MM.1S (cell line): ENCODE data around the gene LTB.

Source experiments
- DNase-seq: peaks from one replicate; pipeline ENCODE4 v3.0.0-alpha.2; 2015
- H2AFZ ChIP-seq: fragments of 300-600 bp; sonication (generic); 2 replicates; pipeline ENCODE4 v1.6.0; 2016; ENCODE audit warnings: antibody characterized with exemption, low read length
- H3F3A ChIP-seq: fragments of 300-600 bp; sonication (generic); 2 replicates; pipeline ENCODE4 v1.6.1; 2016; ENCODE audit warnings: mild to moderate bottlenecking, antibody characterized with exemption, low read length, moderate library complexity, mixed read lengths; ENCODE audit not compliant: insufficient read depth
- H3K27ac ChIP-seq: fragments of 300-600 bp; sonication (generic); 2 replicates; pipeline ENCODE4 v1.5.1; 2016; ENCODE audit warnings: mild to moderate bottlenecking, low read length
- H3K27me3 ChIP-seq: fragments of 300-600 bp; sonication (generic); replicated peaks from 2 replicates; pipeline ENCODE4 v1.6.0; 2016; ENCODE audit warnings: low read length; ENCODE audit not compliant: insufficient read depth
- H3K36me3 ChIP-seq: fragments of 300-600 bp; sonication (generic); replicated peaks from 2 replicates; pipeline ENCODE4 v1.6.1; 2016; ENCODE audit warnings: mild to moderate bottlenecking, low read length, mixed read lengths; ENCODE audit not compliant: insufficient read depth
- H3K4me1 ChIP-seq: fragments of 300-600 bp; sonication (generic); 2 replicates; pipeline ENCODE4 v1.6.1; 2016; ENCODE audit warnings: low read length, mixed read lengths
- H3K4me2 ChIP-seq: fragments of 300-600 bp; sonication (generic); 2 replicates; pipeline ENCODE4 v1.6.0; 2016; ENCODE audit warnings: low read depth, low read length
- H3K4me3 ChIP-seq: fragments of 300-600 bp; sonication (generic); 2 replicates; pipeline ENCODE4 v1.5.1; 2016; ENCODE audit warnings: low read length, mixed read lengths
- H3K79me2 ChIP-seq: fragments of 300-600 bp; sonication (generic); 2 replicates; pipeline ENCODE4 v1.6.1; 2016; ENCODE audit warnings: mixed run types, low read length, mixed read lengths
- H3K9ac ChIP-seq: fragments of 300-600 bp; sonication (generic); 2 replicates; pipeline ENCODE4 v1.6.1; 2016; ENCODE audit warnings: low read length, mixed read lengths
- H3K9me2 ChIP-seq: fragments of 300-600 bp; sonication (generic); replicated peaks from 2 replicates; pipeline ENCODE4 v1.6.1; 2016; ENCODE audit warnings: mild to moderate bottlenecking, low read length, mixed read lengths; ENCODE audit not compliant: insufficient read depth
- H3K9me3 ChIP-seq: fragments of 300-600 bp; sonication (generic); replicated peaks from 2 replicates; pipeline ENCODE4 v1.6.1; 2016; ENCODE audit warnings: mild to moderate bottlenecking, low read length, mixed read lengths; ENCODE audit not compliant: insufficient read depth
- H4K20me1 ChIP-seq: fragments of 300-600 bp; sonication (generic); 2 replicates; pipeline ENCODE4 v1.6.1; 2016; ENCODE audit warnings: mild to moderate bottlenecking, low read length, moderate library complexity, mixed read lengths; ENCODE audit not compliant: insufficient read depth
- EZH2 ChIP-seq: fragments of 300-600 bp; sonication (generic); optimal IDR thresholded peaks from 2 replicates; pipeline ENCODE3; 2017; ENCODE audit warnings: low read depth, mild to moderate bottlenecking, antibody characterized with exemption, low read length, mixed read lengths
- EZH2phosphoT487 ChIP-seq: fragments of 300-600 bp; sonication (generic); IDR thresholded peaks from 2 replicates; pipeline ENCODE4 v1.6.1; 2018; ENCODE audit warnings: antibody characterized with exemption, low read length
- TF ChIP-seq, protein P1 (sequence below): fragments of 300-600 bp; sonication (generic); IDR thresholded peaks from 2 replicates; pipeline ENCODE4 v1.5.1; 2016; ENCODE audit warnings: antibody characterized with exemption, low read length, mixed read lengths

Gene LTB

DNA sequence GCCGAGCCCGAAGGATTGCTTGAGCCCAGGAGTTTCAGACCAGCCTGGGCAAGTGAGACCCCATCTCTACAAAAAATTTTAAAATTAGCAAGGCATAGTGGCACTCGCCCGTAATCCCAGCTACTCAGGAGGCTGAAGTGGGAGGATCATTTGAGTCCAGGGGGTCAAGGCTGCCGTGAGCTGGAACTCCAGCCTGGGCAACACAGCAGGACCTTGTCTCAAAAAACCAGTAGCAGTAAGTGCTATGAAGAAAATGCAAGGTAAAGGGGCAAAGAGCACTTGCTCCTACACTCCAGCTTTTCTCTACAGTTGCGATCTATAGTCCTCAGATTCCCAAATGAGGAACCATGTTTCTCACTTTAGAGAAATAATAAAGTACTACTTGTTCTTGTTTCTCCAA lies 38.6 kb downstream of the LTB start:
- Histone ChIP-seq H3K4me3 (no peak overlapping the region), H3K36me3 (peaks cover 9% of the 10 kb centered on the region), H3K79me2 (peaks cover 50% of the 10 kb centered on the region), H3K4me1 (peaks cover 27% of the 10 kb centered on the region), H3K27ac (no peak overlapping the region), H3K9ac (no peak overlapping the region), H2AFZ (no peak overlapping the region), H4K20me1 (peaks cover 24% of the 10 kb centered on the region), H3K9me2 (no peaks in the 10 kb centered on the region), H3K4me2 (no peak overlapping the region), H3K27me3 (no peaks in the 10 kb centered on the region), H3K9me3 (no peaks in the 10 kb centered on the region), H3F3A (peaks cover 20% of the 10 kb centered on the region)
- TF ChIP-seq, protein P1, sequence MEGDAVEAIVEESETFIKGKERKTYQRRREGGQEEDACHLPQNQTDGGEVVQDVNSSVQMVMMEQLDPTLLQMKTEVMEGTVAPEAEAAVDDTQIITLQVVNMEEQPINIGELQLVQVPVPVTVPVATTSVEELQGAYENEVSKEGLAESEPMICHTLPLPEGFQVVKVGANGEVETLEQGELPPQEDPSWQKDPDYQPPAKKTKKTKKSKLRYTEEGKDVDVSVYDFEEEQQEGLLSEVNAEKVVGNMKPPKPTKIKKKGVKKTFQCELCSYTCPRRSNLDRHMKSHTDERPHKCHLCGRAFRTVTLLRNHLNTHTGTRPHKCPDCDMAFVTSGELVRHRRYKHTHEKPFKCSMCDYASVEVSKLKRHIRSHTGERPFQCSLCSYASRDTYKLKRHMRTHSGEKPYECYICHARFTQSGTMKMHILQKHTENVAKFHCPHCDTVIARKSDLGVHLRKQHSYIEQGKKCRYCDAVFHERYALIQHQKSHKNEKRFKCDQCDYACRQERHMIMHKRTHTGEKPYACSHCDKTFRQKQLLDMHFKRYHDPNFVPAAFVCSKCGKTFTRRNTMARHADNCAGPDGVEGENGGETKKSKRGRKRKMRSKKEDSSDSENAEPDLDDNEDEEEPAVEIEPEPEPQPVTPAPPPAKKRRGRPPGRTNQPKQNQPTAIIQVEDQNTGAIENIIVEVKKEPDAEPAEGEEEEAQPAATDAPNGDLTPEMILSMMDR, result no peak
- no peak for DNase-seq

GRCh38 chr6:31541658-31542521 lies 40.3 kb downstream of the LTB start, which contains the start of gene DDX39B:
DDX39B (minus strand) TSS chr6:31542003; CDS start chr6:31540532, 1,471 bp downstream.
- Histone ChIP-seq H3F3A (peaks cover 16% of the 10 kb centered on the region), H3K9me3 (no peaks in the 10 kb centered on the region), H3K79me2 (peaks cover 61% of the 10 kb centered on the region), H3K27me3 (no peaks in the 10 kb centered on the region), H3K9ac (peak within 1 kb of the TSS; percentile 89), H3K4me1 (peaks cover 26% of the 10 kb centered on the region), H2AFZ (peak within 1 kb of the TSS; percentile 65), H3K4me2 (peak within 1 kb of the TSS; percentile 99), H4K20me1 (peaks cover 35% of the 10 kb centered on the region), H3K27ac (peak within 1 kb of the TSS; percentile 87), H3K4me3 (peak within 1 kb of the TSS; percentile 89), H3K36me3 (peaks cover 13% of the 10 kb centered on the region), H3K9me2 (no peaks in the 10 kb centered on the region)
- TF ChIP-seq EZH2, result no peak
- TF ChIP-seq, protein P1, result no peak
- TF ChIP-seq EZH2phosphoT487, result no peak
- DNase-seq, result peak; percentile 96

DNA sequence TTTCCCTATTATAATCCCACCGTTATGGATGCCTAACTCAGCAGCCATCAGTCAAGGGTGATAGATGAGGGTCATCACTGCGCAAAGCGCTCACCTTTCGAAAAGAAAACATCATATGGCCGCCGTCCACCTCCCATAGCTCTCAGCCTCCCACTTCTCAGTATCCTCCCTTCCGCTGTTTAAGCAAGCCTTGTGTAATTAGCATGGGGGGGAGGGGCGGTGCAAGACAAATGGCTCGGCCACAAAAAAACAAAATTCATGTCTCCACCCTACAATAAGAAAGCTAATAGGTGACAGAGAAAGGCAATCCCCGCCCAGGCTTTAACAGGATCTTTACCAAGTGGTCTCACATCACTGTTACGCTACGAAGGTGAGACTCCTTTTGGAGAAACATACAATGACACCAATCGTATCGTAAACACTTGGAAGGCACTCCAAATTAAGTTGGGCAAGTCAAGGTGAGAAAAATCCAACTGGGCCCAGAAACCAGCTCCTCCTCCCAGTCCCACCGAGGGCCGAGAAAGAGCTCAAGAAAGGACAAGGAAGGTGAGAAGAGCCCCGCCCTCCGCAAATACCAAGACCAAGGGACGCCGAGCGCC lies 41.1 kb downstream of the LTB start:
- H3K27ac ChIP-seq, result peak overlapping the region; percentile 87
- H3K9me2 ChIP-seq, result no peaks in the 10 kb centered on the region
- DNase-seq, result peak; percentile 64
- peaks cover 69% of the 10 kb centered on the region for H3K79me2 ChIP-seq
- H3K4me2 ChIP-seq, result peak overlapping the region; percentile 99
- no peak for TF ChIP-seq EZH2
- TF ChIP-seq, protein P1, result no peak
- TF ChIP-seq EZH2phosphoT487, result no peak
- H3K36me3 ChIP-seq, result peaks cover 13% of the 10 kb centered on the region
- H3K9me3 ChIP-seq, result no peaks in the 10 kb centered on the region
- H3K4me1 ChIP-seq, result peaks cover 22% of the 10 kb centered on the region
- peak overlapping the region; percentile 89 for H3K4me3 ChIP-seq
- peaks cover 42% of the 10 kb centered on the region for H4K20me1 ChIP-seq
- peak overlapping the region; percentile 36 for H2AFZ ChIP-seq
- peaks cover 16% of the 10 kb centered on the region for H3F3A ChIP-seq
- H3K9ac ChIP-seq, result peak overlapping the region; percentile 89
- no peaks in the 10 kb centered on the region for H3K27me3 ChIP-seq
